Medulla oblongata (tissue), 1 donor: ENCODE data around the gene LRRC61.
"Not testable (repeated sequence)": the region's sequence is repeated elsewhere in the genome, so short reads cannot be mapped to it uniquely, and the experiment has no call there.

ENCODE experiments used
- DNase-seq: peaks from one replicate; pipeline ENCODE4 v3.0.0-alpha.2; 2015; ENCODE audit errors: extremely low spot score

Gene LRRC61

DNA sequence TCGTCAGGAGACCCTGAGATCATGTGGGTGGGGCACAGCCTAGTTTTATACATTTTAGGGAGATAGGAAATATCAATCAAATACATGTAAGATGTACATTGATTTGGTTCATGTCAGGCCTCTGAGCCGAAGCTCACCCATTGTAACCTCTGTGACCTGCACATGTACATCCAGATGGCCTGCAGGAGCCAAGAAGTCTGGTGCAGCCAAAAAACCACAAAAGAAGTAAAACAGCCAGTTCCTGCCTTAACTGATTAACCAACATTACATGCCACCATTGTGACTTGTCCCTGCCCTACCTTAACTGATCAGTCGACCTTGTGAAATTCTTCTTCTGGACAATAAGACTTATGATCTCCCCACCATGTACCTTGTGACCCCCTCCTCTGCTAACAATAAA, 16.0 kb upstream of the LRRC61 start:
- no peak for DNase-seq

DNA sequence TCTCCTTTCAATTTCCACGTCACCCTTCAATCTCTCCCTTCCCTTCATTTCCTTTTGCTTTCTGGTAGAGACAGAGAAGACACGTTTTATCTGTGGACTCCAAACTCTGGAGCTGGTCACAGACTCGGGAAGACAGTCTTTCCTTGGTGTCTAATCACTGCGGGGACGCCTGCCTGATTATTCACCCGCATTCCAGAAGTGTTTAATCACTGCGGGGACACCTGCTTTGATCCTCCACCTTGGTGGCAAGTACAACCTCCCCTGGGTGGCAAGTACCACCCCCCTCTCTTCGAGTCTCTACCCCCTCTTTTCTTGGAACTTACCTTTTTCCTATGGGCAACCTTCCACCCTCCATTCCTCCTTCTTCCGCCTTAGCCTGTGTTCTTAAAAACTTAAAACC, 15.3 kb upstream of the LRRC61 start:
- no peak for DNase-seq

DNA sequence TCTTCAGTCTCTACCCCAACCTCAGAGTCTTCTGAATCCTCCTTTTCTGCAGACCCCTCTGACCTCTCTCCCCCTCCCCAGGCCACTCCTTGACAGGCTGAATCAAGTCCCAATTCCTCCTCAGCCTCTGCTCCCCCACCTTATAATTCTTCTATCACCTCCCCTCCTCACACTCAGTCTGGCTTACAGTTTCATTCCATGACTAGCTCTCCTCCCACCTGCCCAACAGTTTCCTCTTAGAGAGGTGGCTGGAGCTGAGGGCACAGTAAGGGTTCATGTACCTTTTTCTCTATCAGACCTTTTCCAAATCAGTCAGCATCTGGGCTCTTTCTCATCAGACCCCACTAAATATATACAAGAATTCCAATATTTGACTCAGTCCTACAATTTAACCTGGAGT, 14.6 kb upstream of the LRRC61 start:
- no peak for DNase-seq

DNA sequence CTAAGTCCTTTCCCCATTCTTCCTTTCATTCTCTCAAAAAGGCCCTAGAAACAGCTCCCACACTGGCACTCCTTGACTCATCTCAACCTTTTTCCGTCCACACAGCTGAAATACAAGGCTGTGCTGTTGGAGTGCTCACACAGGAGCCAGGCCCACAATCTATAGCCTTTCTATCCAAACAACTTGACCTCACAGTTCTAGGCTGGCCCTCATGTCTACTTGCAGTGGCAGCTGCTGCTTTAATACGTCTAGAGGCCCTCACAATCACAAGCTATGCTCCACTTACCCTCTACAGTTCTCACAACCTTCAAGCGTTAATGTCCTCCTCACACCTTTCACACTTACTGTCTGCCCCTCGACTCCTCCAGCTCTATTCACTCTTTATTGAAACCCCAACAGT, 12.0 kb upstream of the LRRC61 start:
- DNase-seq: no peak

DNA sequence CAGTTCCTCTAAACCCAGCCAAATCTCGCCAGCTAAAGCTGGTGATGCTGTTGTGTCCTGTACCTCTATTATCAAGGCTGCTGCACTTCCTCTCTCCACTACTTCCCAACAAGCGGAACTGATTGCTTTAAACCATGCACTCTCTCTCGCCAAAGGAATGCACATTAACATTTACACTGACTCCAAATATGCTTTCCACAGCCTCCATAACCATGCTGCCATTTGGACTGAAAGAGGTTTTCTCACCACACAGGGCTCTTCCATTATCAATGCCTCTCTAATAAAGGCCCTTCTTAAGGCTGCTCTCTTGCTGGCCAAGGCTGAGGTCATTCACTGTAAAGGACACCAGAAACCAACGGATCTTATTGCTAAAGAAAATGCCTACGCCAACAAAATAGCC, 11.4 kb upstream of the LRRC61 start:
- no peak for DNase-seq

- DNase-seq: not testable (repeated sequence)
Measured at GRCh38 chr7:150312649-150313366, 10.3 kb upstream of the LRRC61 start.

GRCh38 chr7:150313367-150313809, 9.8 kb upstream of the LRRC61 start:
- DNase-seq: no peak

- no peak for DNase-seq
Measured at GRCh38 chr7:150313870-150314269, 9.3 kb upstream of the LRRC61 start.

DNA sequence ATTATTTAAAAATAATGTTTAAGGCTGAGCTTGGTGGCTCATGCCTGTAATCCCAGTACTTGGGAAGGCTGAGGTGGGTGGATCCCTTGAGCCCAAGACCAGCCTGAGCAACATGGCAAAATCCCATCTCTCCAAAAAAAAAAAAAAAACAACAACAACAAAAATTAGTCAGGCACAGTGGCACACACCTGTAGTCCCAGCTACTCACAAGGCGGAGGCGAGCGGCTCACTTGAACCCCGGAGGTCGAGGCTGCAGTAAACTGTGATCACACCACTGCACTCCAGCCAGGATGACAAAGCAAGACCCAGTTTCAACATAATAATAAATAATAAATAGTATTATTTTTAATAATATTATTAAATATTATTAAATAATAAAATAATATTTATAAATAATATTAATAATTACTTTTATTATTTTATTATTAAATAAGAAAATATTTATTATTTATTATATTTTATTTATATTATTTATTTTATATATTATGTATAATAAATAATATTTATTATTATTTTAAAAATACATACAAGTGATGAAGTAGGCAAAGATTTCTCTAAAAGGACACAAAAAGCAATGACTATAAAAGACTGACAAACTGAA, 8.4 kb upstream of the LRRC61 start:
- DNase-seq: no peak

DNA sequence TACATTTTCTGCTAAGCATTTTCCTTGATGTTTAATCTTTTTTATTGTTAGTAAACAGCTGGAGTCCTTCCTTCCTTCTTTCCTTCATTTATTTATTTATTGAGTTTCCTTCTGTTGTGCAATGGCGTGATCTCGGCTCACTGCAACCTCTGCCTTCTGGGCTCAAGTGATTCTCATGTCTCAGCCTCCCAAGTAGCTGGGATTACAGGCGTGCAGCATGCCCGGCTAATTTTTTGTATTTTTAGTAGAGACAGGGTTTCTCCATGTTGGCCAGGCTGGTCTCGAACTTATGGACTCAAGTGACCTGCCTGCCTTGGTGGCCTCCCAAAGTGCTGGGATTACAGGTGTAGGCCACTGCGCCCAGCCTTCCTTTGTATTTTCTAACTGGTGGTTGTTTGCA, 6.2 kb upstream of the LRRC61 start:
- not testable (repeated sequence) for DNase-seq

DNA sequence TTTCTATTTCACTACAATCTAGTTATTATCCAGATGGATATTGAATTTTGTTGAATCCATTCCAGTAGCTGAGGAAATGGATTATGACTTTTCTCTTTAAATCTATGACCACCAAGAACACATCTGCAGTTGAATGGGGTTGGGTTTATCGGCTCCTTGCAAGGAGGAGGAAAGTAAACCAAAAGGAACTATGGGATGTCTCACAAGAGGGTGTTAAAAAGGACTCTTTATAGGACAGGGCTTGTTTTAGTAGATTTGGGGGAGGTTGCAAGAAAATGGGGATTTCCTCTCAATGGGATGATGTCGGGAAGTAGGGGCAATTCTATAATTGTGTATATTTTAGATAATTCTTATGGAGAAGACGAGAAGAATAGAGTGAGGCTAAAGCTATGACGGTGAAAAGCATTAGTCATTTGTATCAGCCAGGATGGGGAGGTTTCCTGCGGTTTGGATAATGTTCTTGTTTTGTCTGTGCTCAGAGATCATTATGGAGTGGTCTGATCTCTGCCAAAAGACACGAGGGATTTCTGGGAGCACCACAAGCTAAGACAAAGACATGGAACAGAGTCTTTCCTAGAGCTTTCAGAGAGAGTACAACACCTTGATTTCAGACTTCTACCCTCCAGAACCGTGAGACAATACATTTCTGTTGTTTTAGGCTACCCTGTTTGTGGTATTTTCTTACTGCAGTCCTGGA, 5.3 kb upstream of the LRRC61 start:
- DNase-seq: no peak

DNA sequence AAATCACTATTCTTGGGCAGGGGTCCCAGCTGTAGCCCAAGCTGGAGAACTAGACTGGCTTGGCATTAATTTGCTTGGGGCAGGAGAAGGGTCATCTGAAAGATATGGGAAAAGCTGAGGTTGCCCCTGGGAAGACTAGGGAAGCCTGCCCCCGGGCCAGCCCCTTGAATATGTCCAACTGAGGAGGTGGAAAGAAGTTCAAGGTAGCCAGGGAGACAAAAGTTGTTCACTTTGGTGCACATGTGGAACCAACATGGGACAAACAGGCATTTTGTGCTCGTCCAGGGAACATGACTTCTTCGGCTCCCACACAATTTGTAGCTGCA, 1.4 kb upstream of the LRRC61 start:
- DNase-seq: no peak

DNA sequence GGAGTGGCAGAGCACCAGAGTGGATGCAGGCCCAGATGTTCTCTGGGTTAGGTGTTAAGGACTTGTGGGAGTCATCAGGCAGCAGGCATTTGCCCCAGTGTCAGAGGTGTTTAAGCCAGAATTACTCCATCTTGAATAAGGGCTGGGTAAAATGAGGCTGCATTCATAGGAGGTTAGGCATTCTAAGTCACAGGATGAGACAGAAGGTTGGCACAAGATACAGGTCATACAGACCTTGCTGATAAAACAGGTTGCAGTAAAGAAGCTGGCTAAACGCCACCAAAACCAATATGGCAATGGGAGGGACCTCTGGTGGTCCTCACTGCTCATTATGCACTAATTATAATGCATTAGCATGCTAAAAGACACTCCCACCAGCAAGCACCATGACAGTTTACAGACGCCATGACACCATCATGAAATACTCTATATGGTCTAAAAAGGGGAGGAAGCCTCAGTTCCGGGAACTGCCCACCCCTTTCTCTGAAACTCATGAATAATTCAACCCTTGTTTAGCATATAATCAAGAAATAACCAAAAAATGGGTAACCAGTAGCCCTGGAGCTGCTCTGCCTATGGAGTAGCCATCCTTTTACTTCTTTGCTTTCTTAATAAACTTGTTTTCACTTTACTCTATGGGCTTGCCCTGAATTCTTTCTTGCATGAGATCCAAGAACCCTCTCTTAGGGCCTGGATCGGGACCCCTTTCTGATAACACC, 882 bp upstream of the LRRC61 start:
- DNase-seq: no peak

GRCh38 chr7:150323682-150324372, 672 bp downstream of the LRRC61 start:
- no peak for DNase-seq

- DNase-seq: no peak
Measured at GRCh38 chr7:150324373-150324961, 1.3 kb downstream of the LRRC61 start.

DNA sequence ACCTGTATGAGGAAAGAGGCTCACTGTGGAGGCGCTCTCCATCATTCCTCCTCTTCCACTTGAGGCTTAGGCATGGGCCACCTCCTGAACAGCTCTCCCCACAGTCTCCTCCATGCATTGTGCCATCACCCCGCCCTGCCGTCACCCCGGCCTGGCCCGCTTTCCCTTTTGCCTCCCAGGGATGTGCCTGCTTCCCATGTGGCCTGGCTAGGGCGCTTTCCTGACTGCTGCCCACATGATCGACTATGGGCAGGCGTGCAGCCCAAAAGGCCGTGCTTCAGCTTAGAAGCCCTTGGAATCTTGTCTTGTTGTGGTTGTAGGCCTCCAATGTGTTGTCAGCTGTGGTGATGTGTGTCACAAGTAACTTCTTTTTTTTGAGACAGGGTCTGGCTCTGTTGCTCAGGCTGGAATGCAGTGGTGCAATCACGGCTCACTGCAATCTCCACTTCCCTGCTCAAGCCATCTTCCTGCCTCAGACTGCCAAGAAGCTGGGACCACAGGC, 2.0 kb downstream of the LRRC61 start:
- no peak for DNase-seq

DNA sequence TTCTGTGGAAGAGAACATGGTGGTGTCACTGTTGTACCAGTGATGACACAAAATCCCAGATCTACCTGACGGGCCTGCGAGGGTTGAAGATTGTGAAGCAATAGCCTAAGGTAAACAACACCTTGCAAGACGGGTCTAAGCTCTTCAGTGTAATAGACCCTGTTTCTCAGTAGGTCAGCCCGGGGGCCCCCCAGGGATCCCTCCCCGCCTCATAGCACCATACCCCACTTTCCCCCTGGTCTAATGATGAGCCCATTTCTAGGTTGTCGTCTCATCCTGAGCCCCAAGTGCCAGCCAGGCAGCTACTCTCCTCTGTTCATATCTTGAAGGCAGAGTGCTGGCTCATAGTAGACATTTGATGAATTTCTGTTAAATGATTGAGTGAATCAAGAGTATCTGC, 2.7 kb downstream of the LRRC61 start:
- DNase-seq: no peak

DNA sequence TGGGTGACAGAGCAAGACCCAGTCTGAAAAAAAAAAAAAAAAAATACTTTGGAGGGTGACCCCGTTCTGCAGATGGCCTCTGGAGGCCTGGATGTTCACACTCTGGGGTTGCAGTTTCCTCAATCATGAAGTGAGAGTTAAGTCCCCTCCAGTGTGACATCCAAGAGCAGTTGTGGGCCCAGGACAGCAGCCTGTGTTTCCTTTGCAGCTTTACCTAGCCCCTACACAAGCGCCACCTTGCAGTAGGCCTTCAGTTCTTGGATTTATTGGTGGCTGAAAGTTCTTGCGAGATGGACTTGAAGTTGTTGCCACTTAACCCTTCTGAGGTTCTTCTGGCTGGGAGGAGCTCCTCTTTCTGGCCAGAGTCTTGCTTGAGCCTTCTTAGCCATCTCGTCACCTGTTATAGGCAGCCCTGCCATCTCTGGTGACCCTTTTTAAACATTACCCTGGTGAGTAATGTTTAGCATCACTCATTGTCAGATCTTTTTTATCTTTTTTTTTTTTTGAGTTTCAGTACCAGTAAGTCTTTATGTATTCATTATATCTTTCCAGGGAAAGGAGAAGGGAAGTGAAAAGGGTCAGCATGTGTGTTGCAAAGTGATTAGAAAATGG, 3.6 kb downstream of the LRRC61 start:
- DNase-seq: no peak

DNA sequence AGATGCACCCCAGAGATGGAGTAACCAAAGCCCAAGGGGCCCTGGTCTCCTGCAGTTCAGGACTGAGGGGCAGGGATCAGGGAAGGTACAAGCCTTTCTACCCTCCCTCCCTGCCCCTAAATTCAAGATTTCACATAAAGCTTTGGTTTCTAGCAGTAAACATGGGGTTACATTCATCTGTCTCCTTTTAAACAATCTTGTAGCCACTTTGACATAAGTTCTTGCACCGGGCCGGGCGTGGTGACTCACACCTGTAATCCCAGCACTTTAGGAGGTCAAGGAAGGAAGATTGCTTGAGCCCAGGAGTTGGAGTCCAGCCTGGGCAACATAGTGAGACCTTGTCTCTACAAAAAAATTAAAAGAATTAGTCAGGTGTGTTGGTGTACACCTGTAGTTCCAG, 4.2 kb downstream of the LRRC61 start:
- no peak for DNase-seq

DNA sequence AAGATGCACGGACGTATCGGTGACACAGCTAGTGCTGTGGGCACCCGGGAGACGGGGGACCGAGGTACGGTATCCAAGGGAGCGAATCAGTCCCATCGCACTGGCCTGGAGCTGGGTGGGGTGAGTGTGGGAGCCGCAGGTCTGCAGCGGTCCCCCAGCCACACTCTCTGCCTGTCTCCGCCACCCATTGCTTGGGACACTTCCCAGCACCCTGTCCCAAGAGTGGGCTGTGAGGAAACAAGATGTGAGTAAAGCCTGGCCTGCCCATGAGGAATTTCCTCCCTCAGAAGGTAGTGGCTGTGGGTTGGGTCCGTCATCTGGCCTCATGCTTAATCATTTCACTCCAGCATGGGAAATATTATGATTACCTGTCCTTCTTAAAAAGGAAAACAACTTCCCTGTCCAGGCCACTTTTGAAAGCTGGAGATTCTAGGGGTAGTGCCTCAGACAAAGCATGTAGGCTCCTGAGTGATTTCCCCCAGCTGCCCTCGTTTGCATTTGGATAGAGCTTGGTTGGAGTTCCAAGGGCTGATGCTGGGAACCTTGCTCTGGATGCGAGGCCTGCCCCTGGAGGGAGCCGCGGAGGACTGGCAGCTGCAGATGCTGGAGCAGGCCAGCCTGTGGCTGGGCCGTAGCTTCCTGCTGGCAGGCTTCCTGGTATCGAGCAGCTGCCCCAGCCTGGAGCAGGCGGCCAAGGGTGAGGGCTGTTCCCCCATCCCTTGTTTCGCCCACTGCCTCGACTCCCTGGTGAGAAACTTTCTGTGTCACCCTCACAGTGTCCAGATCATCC, 6.4 kb downstream of the LRRC61 start:
- DNase-seq: peak; percentile 52
